ENCODE results near the gene PCDHGA12. TPM values are rescaled to one million over a fixed set of nuclear protein-coding genes. Genes with fewer than 3 reads are reported as not detected.
"Not testable (repeated sequence)": the region's sequence is repeated elsewhere in the genome, so short reads cannot be mapped to it uniquely, and the experiment has no call there.

Gene PCDHGA12
- 14.4 TPM for total RNA-seq (ENCODE audit: insufficient read depth, low replicate concordance)

DNA sequence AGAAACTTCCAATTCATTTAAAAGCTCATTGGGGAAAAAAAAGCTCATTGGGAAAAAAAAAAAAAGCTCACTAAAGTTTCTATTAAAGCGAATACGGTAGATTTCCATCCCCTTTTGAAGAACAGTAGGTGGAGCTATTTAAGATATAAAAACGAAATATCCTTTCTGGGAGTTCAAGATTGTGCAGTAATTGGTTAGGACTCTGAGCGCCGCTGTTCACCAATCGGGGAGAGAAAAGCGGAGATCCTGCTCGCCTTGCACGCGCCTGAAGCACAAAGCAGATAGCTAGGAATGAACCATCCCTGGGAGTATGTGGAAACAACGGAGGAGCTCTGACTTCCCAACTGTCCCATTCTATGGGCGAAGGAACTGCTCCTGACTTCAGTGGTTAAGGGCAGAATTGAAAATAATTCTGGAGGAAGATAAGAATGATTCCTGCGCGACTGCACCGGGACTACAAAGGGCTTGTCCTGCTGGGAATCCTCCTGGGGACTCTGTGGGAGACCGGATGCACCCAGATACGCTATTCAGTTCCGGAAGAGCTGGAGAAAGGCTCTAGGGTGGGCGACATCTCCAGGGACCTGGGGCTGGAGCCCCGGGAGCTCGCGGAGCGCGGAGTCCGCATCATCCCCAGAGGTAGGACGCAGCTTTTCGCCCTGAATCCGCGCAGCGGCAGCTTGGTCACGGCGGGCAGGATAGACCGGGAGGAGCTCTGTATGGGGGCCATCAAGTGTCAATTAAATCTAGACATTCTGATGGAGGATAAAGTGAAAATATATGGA is at the start of gene PCDHGA12:
TSS of gene PCDHGA12 (plus strand) at position 176 of the 782 bp plus-strand sequence. CDS start at position 429, 253 bp downstream.
- peak; percentile 36 for DNase-seq (ENCODE audit: low spot score)

DNA sequence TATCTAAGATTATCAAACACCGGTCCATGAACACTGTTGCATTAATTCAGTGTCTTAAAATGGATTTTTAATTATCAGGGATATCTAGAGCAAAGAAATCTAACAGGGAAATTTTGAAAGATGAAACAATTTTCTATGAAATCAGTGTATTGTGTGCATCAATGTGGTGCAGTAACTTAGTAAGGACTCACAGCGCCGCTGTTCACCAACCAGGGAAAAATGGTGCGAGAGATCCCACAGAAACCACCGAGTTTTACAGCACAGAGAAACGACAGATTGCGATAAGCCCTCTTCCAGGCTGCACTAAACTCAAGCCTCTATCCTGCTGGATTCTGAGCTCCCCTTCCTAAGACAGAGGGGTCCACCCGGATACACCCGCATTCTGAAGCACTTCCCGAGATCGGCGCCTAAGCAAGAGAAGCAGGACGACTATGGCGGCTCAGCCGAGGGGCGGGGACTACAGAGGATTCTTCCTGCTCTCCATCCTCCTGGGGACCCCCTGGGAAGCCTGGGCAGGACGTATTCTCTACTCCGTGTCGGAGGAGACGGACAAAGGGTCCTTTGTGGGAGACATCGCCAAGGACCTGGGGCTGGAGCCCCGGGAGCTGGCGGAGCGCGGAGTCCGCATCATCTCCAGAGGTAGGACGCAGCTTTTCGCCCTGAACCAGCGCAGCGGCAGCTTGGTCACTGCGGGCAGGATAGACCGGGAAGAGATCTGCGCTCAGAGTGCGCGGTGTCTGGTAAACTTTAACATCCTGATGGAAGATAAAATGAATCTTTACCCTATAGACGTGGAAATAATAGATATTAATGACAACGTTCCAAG is 47.6 kb upstream of the PCDHGA12 start, which contains the start of gene PCDHGA7:
TSS of gene PCDHGA7 (plus strand) at position 274 of the 826 bp plus-strand sequence. CDS start at position 432, 158 bp downstream.
- no peak for DNase-seq (ENCODE audit: low spot score)

DNA sequence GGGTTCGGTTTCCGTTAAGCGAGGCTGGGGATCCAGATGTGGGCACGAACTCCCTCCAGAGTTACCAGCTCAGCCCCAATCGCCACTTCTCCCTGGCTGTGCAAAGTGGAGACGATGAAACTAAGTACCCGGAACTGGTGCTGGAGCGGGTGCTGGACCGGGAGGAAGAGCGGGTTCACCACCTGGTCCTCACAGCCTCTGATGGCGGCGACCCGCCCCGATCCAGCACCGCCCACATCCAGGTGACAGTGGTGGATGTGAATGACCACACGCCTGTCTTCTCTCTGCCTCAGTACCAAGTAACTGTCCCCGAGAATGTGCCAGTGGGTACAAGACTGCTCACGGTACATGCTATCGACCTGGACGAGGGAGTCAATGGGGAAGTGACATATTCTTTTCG is 47.0 kb upstream of the PCDHGA12 start:
- no peak for DNase-seq (ENCODE audit: low spot score)

- no peak for DNase-seq (ENCODE audit: low spot score)
Observed at GRCh38 chr5:141384471-141385267, 45.6 kb upstream of the PCDHGA12 start.

DNA sequence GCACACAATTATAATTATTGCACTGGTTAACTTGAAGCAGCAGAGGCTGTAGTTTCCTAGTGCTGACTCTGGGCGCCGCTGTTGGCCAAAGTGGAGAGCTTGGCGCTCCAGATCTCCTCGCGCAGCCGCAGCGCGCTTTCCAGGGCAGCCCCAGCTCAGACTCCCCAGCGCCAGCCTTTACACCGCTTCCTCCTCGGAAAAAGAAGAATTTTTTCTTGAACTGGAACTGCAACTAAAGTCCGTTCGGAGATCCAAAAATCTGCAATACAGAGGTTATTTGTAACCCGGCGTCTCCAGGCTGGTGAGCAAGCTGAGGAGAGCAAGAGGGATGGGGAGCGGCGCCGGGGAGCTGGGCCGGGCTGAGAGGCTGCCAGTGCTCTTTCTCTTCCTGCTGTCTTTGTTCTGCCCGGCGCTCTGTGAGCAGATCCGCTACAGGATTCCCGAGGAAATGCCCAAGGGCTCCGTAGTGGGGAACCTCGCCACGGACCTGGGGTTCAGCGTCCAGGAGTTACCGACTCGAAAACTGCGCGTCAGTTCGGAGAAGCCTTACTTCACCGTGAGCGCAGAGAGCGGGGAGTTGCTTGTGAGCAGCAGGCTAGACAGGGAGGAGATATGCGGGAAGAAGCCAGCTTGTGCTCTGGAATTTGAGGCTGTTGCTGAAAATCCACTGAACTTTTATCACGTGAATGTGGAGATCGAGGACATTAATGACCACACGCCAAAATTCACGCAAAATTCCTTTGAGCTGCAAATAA is 42.6 kb upstream of the PCDHGA12 start, which contains the start of gene PCDHGB4:
TSS of gene PCDHGB4 (plus strand) at position 142 of the 755 bp plus-strand sequence. CDS start at position 329, 187 bp downstream.
- DNase-seq (ENCODE audit: low spot score), result peak; percentile 6

- no peak for DNase-seq (ENCODE audit: low spot score)
Observed at GRCh38 chr5:141388661-141389060, 41.6 kb upstream of the PCDHGA12 start.

- DNase-seq (ENCODE audit: low spot score), result no peak
Observed at GRCh38 chr5:141389153-141390042, 40.9 kb upstream of the PCDHGA12 start.

DNA sequence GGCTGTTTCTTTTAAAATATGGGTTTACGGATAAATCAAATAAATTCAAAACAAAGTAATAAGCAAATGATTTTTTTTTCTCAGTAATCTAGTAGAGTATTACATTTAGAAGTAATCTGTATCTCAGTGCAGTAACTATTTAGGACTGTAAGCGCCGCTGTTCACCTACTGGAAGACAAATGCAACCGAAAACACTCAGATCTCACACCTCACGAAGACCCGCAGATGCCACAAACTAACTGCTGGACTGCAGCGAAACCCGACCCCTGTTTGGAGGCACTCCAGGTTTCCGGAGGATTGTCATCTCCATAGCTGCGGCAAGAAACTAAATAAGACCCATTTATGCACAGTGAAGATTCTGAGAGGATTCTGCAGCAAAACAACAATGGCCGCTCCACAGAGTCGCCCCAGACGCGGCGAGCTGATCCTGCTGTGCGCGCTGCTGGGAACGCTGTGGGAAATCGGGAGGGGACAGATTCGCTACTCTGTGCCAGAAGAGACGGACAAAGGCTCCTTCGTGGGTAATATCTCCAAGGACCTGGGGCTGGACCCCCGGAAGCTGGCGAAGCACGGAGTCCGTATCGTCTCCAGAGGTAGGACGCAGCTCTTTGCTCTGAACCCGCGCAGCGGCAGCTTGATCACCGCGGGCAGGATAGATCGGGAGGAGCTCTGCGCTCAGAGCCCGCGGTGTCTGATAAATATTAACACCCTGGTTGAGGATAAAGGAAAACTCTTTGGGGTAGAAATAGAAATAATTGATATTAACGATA is 37.7 kb upstream of the PCDHGA12 start, which contains the start of gene PCDHGA8:
TSS of gene PCDHGA8 (plus strand) at position 205 of the 770 bp plus-strand sequence. CDS start at position 386, 181 bp downstream.
- no peak for DNase-seq (ENCODE audit: low spot score)

GRCh38 chr5:141393267-141393666 is 37.0 kb upstream of the PCDHGA12 start:
- DNase-seq (ENCODE audit: low spot score), result no peak

DNA sequence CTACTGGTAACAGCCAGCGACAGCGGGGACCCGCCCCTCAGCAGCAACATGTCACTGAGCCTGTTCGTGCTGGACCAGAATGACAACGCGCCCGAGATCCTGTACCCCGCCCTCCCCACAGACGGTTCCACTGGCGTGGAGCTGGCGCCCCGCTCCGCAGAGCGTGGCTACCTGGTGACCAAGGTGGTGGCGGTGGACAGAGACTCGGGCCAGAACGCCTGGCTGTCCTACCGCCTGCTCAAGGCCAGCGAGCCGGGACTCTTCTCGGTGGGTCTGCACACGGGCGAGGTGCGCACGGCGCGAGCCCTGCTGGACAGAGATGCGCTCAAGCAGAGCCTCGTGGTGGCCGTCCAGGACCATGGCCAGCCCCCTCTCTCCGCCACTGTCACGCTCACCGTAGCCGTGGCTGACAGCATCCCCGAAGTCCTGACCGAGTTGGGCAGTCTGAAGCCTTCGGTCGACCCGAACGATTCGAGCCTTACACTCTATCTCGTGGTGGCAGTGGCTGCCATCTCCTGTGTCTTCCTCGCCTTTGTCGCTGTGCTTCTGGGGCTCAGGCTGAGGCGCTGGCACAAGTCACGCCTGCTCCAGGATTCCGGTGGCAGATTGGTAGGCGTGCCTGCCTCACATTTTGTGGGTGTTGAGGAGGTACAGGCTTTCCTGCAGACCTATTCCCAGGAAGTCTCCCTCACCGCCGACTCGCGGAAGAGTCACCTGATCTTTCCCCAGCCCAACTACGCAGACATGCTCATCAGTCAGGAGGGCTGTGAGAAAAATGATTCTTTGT is 35.7 kb upstream of the PCDHGA12 start:
- DNase-seq (ENCODE audit: low spot score), result not testable (repeated sequence)

- peak; percentile 21 for DNase-seq (ENCODE audit: low spot score)
Observed at GRCh38 chr5:141397756-141398551, 32.4 kb upstream of the PCDHGA12 start, which contains the start of gene PCDHGB5. Gene PCDHGB5, plus strand, starts transcription at chr5:141397947. Its CDS starts 181 bp downstream, at chr5:141398128.

DNA sequence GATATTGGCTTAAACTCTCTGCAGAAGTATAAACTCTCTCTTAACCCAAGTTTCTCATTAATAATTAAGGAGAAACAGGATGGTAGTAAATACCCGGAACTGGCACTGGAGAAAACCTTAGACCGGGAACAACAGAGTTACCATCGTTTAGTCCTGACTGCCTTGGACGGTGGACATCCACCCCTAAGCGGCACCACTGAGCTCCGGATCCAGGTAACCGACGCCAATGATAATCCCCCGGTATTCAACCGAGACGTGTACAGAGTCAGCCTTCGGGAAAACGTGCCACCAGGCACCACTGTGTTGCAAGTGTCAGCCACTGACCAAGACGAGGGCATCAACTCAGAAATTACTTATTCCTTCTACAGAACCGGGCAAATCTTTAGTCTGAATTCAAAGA is 31.7 kb upstream of the PCDHGA12 start:
- DNase-seq (ENCODE audit: low spot score), result no peak

DNA sequence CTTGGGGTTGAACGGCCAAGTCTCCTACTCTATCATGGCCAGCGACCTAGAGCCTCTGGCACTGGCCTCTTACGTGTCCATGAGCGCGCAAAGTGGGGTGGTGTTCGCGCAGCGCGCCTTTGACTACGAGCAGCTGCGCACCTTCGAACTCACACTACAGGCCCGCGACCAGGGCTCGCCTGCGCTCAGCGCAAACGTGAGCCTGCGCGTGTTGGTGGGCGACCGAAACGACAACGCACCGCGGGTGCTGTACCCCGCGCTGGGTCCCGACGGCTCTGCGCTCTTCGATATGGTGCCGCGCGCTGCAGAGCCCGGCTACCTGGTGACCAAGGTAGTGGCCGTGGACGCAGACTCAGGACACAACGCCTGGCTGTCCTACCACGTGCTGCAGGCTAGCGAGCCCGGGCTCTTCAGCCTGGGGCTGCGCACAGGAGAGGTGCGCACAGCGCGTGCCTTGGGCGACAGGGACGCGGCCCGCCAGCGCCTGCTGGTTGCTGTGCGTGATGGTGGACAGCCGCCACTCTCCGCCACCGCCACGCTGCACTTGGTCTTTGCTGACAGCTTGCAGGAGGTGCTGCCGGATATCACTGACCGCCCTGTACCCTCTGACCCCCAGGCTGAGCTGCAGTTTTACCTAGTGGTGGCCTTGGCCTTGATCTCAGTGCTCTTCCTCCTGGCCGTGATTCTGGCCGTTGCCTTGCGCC is 30.6 kb upstream of the PCDHGA12 start:
- no peak for DNase-seq (ENCODE audit: low spot score)

GRCh38 chr5:141402553-141403243 is 27.6 kb upstream of the PCDHGA12 start, which contains the start of gene PCDHGA9:
Gene PCDHGA9, plus strand, starts transcription at chr5:141402778. Its CDS starts 175 bp downstream, at chr5:141402953.
- no peak for DNase-seq (ENCODE audit: low spot score)

DNA sequence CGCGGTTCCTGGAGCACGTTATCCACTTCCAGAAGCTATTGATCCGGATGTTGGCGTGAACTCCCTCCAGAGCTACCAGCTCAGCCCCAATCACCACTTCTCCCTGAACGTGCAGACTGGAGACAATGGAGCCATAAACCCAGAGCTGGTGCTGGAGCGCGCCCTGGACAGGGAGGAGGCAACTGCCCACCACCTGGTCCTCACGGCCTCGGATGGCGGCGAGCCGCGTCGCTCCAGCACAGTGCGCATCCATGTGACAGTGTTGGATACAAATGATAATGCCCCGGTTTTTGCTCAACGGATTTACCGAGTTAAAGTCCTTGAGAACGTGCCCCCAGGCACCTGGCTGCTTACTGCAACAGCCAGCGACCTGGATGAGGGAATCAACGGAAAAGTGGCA is 26.9 kb upstream of the PCDHGA12 start:
- DNase-seq (ENCODE audit: low spot score), result no peak

All from umbilical cord (tissue), 2 donors.